ENCODE results near the gene ETV6.

The ETV6 gene

DNA sequence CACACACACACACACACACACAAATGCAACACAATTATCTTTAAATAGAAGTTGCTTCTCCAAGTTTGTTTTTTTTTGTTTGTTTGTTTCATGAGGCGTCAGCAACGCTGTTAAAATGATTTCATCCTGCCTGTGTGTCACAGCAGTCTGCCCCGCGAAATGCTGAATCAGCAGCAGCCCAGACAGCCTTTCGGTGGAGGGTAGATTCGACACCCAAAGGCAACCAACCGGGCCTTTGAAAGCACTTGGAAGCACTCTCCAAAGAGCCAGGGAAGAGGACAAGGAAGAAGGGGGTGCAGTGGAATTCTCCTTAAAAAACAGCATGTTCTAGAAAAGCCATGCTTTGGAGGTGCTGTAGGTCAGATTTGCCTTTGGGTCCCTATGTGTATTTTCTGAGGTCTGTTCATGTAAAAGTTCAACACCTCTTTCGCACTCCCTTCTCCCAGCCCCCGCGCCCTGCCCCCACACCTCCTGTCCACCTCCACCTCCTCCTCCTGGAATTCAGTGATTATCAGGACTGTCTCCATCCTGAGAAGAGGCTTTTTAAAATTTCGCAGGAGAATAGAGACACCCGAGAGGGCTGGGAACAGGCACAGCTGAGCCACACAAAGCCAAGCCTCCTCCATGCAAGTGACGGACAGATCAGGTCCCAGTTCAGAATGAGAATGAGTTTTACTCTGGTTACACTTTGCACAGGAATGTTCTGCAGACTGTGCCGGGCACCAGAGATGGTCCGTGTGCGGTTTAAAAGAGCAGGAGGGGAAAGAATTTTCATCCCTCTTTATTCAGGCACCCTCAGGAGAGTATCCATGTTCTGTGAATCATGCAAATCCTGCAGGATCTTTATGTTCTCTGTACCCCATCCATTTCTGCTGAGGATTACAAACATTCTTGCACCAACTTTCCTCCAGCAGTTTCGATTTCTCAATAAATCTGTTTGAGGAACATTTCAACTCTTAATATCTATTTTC is 177.9 kb downstream of the ETV6 start:
- DNase-seq (ENCODE audit: low read depth): no peak

GRCh38 chr12:11829764-11830194 is 180.3 kb downstream of the ETV6 start:
- no peak for DNase-seq (ENCODE audit: low read depth)

DNA sequence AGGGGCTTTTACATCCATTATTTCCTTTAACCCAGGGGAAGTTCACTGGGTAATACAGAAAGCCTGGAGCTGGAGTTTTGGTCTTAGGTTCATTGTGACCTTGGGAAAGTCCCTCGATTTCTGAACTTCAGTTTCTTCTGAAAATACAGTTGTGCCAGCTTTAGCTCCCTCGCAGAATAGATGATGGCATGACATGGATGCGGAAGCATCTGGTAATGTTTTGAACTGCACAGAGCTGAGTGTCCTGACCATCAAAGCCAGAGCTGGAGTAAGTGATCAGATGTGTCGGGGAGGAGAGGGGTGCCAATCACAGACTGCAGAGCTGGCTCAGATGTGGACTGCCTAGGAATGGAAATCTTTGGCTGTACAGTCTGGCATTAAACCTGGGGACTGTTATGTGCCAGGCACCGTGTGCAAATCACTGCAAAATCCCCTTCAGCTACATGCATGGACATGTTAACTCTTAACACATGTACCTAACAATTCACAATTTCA is 180.9 kb downstream of the ETV6 start:
- DNase-seq (ENCODE audit: low read depth): no peak

GRCh38 chr12:11832093-11832492 is 182.6 kb downstream of the ETV6 start:
- DNase-seq (ENCODE audit: low read depth): no peak

- no peak for DNase-seq (ENCODE audit: low read depth)
Measured at GRCh38 chr12:11833174-11833895, 183.9 kb downstream of the ETV6 start.

GRCh38 chr12:11834104-11834812 is 184.8 kb downstream of the ETV6 start:
- no peak for DNase-seq (ENCODE audit: low read depth)

GRCh38 chr12:11834931-11835330 is 185.5 kb downstream of the ETV6 start:
- no peak for DNase-seq (ENCODE audit: low read depth)

- no peak for DNase-seq (ENCODE audit: low read depth)
Measured at GRCh38 chr12:11836282-11837151, 187.0 kb downstream of the ETV6 start.

DNA sequence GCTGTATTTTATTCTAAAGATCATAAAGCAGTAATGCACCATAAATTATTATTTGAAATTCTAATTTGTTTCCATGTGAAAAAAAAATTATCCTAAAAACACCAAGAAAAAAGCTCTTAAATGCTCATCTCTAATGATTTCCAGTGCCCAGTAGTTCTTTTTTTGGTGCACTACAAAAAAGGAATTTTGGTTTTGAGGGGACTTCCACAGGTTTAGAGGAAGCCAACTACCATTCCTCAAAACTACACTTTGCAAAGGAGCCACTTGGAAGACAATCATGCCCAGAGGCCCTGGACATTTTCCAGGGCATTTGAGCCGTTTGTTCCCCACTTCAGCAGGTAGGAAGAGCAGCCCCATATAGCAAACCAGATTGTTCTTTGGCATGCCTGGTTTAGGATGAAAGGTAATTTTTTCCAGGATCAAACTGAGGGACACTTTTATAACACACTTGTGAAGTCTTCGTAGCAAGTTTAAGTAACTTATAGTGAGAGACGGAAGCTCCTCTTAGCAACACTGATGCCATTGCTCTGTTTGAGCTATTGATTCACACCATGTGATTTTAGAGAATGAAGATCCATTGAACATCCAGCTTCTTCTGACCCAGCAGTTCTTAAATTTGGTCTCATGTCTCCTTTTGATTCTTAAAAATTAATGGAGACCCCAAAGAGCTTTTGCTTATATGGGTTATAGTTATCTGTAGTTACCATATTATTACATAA is 187.9 kb downstream of the ETV6 start:
- no peak for DNase-seq (ENCODE audit: low read depth)

- no peak for DNase-seq (ENCODE audit: low read depth)
Measured at GRCh38 chr12:11838403-11838802, 188.9 kb downstream of the ETV6 start.

DNA sequence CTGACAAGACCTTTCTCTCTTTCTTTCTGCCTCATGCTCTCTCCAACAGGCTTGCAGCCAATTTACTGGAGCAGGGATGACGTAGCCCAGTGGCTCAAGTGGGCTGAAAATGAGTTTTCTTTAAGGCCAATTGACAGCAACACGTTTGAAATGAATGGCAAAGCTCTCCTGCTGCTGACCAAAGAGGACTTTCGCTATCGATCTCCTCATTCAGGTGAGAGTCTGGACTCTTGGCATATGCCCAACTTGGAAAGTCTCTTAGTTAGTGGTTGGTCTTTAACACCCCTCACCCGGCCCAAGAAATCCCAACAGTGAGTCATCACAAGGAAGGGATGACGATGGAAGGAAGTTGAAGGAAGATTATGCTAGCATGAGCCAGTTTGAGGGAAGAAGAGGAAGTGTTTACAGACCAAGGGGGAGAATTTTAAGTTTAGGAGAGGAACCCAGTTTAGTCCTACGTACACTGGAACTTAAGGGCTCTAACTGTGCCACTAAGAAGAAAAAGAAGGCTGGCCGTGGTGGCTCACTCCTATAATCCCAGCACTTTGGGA is 189.7 kb downstream of the ETV6 start:
- no peak for DNase-seq (ENCODE audit: low read depth)

- DNase-seq (ENCODE audit: low read depth): no peak
Measured at GRCh38 chr12:11840366-11840765, 190.9 kb downstream of the ETV6 start.

DNA sequence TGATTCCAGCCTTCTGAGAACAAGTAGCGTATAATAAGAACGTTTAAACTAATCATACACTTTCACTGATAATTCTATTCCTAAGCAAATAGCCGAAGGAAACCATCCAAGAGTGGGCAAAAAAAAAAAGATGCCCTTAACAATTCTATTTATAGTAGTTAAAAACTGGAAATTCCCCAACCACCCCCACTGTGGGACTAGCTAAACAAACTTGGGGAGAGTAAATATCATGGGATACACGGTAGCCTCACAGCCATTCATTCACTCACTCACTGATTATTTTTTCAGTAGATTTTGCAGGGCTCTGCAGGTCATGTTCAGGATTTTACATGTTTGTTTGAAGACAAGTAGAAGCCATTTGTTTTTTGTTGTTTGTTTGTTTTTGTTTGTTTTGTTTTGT is 197.0 kb downstream of the ETV6 start:
- no peak for DNase-seq (ENCODE audit: low read depth)

- DNase-seq (ENCODE audit: low read depth): no peak
Measured at GRCh38 chr12:11847539-11847938, 198.1 kb downstream of the ETV6 start.

DNA sequence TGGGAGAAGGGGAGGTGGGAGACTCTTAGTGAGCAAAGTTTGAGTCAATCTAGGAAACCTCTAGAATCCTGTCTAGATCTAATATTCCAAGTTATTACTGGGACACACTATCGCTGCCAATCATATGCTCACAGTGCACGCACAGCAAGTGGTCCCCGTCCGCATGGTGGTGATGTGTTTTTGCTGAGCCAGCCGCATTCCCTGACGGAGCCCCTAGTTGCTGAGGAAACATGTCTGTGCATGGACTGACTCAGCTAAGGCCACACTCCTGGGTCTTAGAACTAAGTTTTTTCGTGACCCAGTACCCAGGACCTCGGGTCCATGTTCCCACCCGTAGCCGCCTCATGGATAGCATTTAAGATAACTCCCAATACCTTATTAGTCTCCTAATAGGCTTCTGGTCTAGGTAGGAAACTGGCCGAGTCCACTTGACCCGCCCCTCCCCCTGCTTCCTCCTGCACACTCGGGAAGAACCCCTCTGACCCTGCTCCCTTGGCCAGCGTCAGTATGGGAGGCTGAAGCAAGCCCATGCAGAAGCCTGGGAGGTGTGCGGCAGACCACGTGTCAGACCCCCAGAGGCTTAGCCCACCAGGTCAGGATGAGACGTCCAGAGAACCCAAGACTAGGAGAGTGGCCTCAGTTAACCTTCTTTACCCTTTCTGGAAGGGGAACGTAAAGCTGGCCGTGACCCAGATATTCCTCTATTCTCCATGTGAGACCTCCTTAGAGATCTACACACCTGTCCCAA is 200.5 kb downstream of the ETV6 start:
- DNase-seq (ENCODE audit: low read depth): no peak

DNA sequence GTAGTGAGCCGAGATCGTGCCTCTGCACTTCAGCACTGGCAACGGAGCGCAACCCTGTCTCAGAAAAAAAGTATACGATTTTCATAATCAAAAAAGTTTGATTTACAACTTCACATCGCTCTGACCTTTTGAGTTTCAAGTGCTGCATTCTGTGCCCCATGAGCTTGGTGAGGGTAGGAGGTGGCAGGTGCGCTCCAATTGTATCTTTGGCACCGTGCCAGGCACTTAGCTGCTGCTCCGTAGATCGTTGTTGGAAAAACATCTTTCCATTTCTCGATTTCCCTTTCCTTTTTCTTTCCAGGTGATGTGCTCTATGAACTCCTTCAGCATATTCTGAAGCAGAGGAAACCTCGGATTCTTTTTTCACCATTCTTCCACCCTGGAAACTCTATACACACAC is 203.7 kb downstream of the ETV6 start:
- no peak for DNase-seq (ENCODE audit: low read depth)

GRCh38 chr12:11854011-11854499 is 204.6 kb downstream of the ETV6 start:
- DNase-seq (ENCODE audit: low read depth): no peak

GRCh38 chr12:11855983-11856374 is 206.5 kb downstream of the ETV6 start:
- DNase-seq (ENCODE audit: low read depth): no peak

GRCh38 chr12:11856971-11857370 is 207.5 kb downstream of the ETV6 start:
- no peak for DNase-seq (ENCODE audit: low read depth)

All from activated gamma-delta T cell treated with anti-CD3 and anti-CD28 coated beads, Interleukin-2, amount 50 U/mL, for 16 hours (primary cell).